GM06990 (cell line): Measurements from ENCODE around the gene INHBB.
"Not testable (repeated sequence)": the region's sequence is repeated elsewhere in the genome, so short reads cannot be mapped to it uniquely, and the experiment has no call there.

ENCODE experiments used
- DNase-seq: peaks from one replicate; pipeline ENCODE4 v3.0.0-alpha.2; 2011; ENCODE audit not compliant: insufficient read length; ENCODE audit errors: extremely low read depth
- H3K27me3 ChIP-seq: replicated peaks from 2 replicates; pipeline ENCODE4 v1.6.0; 2011; ENCODE audit warnings: low read length; ENCODE audit not compliant: control insufficient read depth, insufficient read depth
- H3K36me3 ChIP-seq: 2 replicates; pipeline ENCODE4 v1.5.1; 2011; ENCODE audit warnings: low read length; ENCODE audit not compliant: control insufficient read depth, insufficient read depth
- H3K4me3 ChIP-seq: replicated peaks from 2 replicates; pipeline ENCODE4 v1.5.1; 2011; ENCODE audit warnings: low read depth, mild to moderate bottlenecking, control low read depth, low read length
- CTCF ChIP-seq: IDR thresholded peaks from 2 replicates; pipeline ENCODE4 v1.5.1; 2011; ENCODE audit warnings: low read length, control low read depth, mild to moderate bottlenecking, inconsistent platforms; ENCODE audit not compliant: insufficient read depth, poor library complexity, severe bottlenecking

The INHBB gene

GRCh38 chr2:120308038-120308910 is 37.7 kb upstream of the INHBB start:
- no peak for TF ChIP-seq CTCF
- DNase-seq = peak; percentile 50
- no peaks in the 10 kb centered on the region for H3K36me3 ChIP-seq
- no peaks in the 10 kb centered on the region for H3K27me3 ChIP-seq
- no peak overlapping the region for H3K4me3 ChIP-seq

DNA sequence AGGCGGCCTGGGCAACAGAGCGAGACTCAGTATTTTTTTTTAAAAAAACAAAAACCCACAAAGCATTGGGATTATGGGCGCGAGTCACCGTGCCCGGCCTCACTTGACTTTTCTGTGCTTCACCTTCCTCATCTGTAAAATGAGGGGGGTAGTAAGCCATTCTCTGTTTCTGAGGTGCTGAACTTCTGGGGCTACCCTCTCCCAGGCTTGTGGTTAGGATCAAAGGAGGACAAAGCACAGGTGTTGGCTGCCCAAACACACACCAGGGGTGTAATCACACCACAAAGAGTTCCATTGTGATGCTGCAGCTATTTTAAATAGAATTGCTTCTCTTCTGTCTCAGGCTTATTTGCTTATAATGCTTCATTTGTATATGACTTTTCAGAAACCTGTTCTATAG is 35.8 kb upstream of the INHBB start:
- peak; percentile 45 for DNase-seq
- H3K4me3 ChIP-seq = no peak overlapping the region
- no peak for TF ChIP-seq CTCF
- no peaks in the 10 kb centered on the region; the same call in 1 of the 2 replicates for H3K27me3 ChIP-seq
- H3K36me3 ChIP-seq = no peaks in the 10 kb centered on the region

GRCh38 chr2:120310841-120311240 is 35.1 kb upstream of the INHBB start:
- H3K36me3 ChIP-seq, DNase-seq, H3K4me3 ChIP-seq, H3K27me3 ChIP-seq: not testable (repeated sequence)

- Histone ChIP-seq H3K4me3 (no peak overlapping the region), H3K27me3 (no peaks in the 10 kb centered on the region; the same call in 1 of the 2 replicates), H3K36me3 (no peaks in the 10 kb centered on the region)
- no peak for DNase-seq
- TF ChIP-seq CTCF = no peak
Measured at GRCh38 chr2:120312076-120312475, 33.9 kb upstream of the INHBB start.

DNA sequence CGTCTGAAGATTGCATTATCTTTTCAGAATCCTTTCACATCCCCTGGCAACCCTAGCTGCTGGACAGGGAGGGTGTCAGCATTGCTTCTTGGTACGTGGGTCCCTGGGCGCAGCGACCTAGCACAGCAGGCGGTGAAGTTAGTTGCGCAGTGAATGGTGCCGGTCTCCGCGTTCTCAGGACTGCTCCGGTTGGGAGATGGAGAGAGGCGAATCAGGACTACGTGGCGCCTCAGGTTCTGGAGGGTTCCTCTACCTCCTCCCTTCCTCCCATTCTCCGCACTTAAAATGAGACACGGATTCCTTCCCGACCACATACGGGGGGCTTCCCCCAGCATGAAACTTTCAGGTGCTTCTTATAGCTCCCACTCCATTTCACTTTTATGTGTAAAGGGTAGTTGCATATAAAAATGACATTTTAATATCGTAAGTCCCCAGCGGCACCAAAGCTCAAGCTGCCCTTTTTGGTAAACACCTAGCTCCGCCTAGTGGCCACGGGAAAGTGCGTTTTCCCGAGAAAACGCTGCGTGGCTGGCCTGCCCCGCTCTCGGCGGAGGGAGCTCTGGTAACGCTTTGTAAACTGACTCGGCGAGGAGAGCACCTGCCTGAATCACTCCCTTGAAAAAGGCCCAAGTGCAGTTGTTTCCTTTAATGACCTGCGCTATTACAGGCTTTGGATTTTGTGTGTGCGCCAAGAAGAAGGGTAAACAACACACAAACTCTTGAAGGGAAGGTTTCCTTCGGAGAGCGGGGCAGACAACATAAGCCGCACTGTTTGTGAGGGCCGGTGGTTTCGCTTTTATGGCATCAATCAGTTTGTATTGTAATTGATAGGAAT is 32.9 kb upstream of the INHBB start:
- Histone ChIP-seq H3K36me3 (no peaks in the 10 kb centered on the region), H3K4me3 (peak overlapping the region; percentile 16), H3K27me3 (no peaks in the 10 kb centered on the region; the same call in 1 of the 2 replicates)
- TF ChIP-seq CTCF = peak; percentile 95
- DNase-seq = peak; percentile 64
